Measurements from ENCODE around the gene SALL4. TPM values are rescaled to one million over a fixed set of nuclear protein-coding genes. Genes with fewer than 3 reads are reported as not detected.
"Not testable (repeated sequence)": the region's sequence is repeated elsewhere in the genome, so short reads cannot be mapped to it uniquely, and the experiment has no call there.

The SALL4 gene
- total and polyA plus RNA-seq, 4 donors: 0.54 to 2.3 (median 1.4) TPM

GRCh38 chr20:51826372-51826771 lies 24.1 kb upstream of the SALL4 start:
- WGBS (ENCODE audit: insufficient coverage): no CpG with 5 or more reads among the region's 8 CpGs
- Histone ChIP-seq H3K27me3 (ENCODE audit: control insufficient read depth, insufficient read depth, low read length) (no peaks in the 10 kb centered on the region), H3K4me1 (ENCODE audit: control insufficient read depth, insufficient read depth, low read length) (peaks cover 4% of the 10 kb centered on the region), H3K36me3 (ENCODE audit: control insufficient read depth, insufficient read depth, low read length) (no peaks in the 10 kb centered on the region), H3K27ac (ENCODE audit: low read depth, low read length) (no peak overlapping the region), H3K4me3 (ENCODE audit: low read depth, low read length) (no peak overlapping the region), H3K9me3 (ENCODE audit: control insufficient read depth, insufficient read depth, low read length) (no peaks in the 10 kb centered on the region)
- DNase-seq (ENCODE audit: low read depth in 4 of 6, low spot score in 6 of 6): no peak

- DNase-seq (ENCODE audit: low read depth in 4 of 6, low spot score in 6 of 6): no peak
- no peaks in the 10 kb centered on the region for H3K36me3 ChIP-seq (ENCODE audit: control insufficient read depth, insufficient read depth, low read length)
- no peaks in the 10 kb centered on the region for H3K27me3 ChIP-seq (ENCODE audit: control insufficient read depth, insufficient read depth, low read length)
- H3K4me1 ChIP-seq (ENCODE audit: control insufficient read depth, insufficient read depth, low read length): no peaks in the 10 kb centered on the region
- H3K9me3 ChIP-seq (ENCODE audit: control insufficient read depth, insufficient read depth, low read length): no peaks in the 10 kb centered on the region
- no CpG with 5 or more reads among the region's 1 CpG for WGBS (ENCODE audit: insufficient coverage)
- H3K27ac ChIP-seq (ENCODE audit: low read depth, low read length): no peak overlapping the region
- H3K4me3 ChIP-seq (ENCODE audit: low read depth, low read length): no peak overlapping the region
Measured at GRCh38 chr20:51818479-51819008, 16.2 kb upstream of the SALL4 start.

GRCh38 chr20:51816856-51817255 lies 14.5 kb upstream of the SALL4 start:
- not testable (repeated sequence) for DNase-seq (ENCODE audit: low read depth in 4 of 6, low spot score in 6 of 6); H3K27me3 ChIP-seq (ENCODE audit: control insufficient read depth, insufficient read depth, low read length); H3K4me3 ChIP-seq (ENCODE audit: low read depth, low read length); H3K27ac ChIP-seq (ENCODE audit: low read depth, low read length); H3K9me3 ChIP-seq (ENCODE audit: control insufficient read depth, insufficient read depth, low read length); H3K4me1 ChIP-seq (ENCODE audit: control insufficient read depth, insufficient read depth, low read length); H3K36me3 ChIP-seq (ENCODE audit: control insufficient read depth, insufficient read depth, low read length)
- 94% methylated on average over 5 of the region's 8 CpGs for WGBS (ENCODE audit: insufficient coverage)

- Histone ChIP-seq H3K27me3 (ENCODE audit: control insufficient read depth, insufficient read depth, low read length) (no peaks in the 10 kb centered on the region), H3K27ac (ENCODE audit: low read depth, low read length) (no peak overlapping the region), H3K9me3 (ENCODE audit: control insufficient read depth, insufficient read depth, low read length) (no peaks in the 10 kb centered on the region), H3K4me3 (ENCODE audit: low read depth, low read length) (no peak overlapping the region), H3K4me1 (ENCODE audit: control insufficient read depth, insufficient read depth, low read length) (no peaks in the 10 kb centered on the region), H3K36me3 (ENCODE audit: control insufficient read depth, insufficient read depth, low read length) (no peaks in the 10 kb centered on the region)
- DNase-seq (ENCODE audit: low read depth in 4 of 6, low spot score in 6 of 6): no peak
- WGBS (ENCODE audit: insufficient coverage): 73% methylated on average over 5 of the region's 5 CpGs
Measured at GRCh38 chr20:51815383-51816076, 13.2 kb upstream of the SALL4 start.

GRCh38 chr20:51812861-51813260 lies 10.5 kb upstream of the SALL4 start:
- DNase-seq (ENCODE audit: low read depth in 4 of 6, low spot score in 6 of 6): no peak
- Histone ChIP-seq H3K4me1 (ENCODE audit: control insufficient read depth, insufficient read depth, low read length) (no peaks in the 10 kb centered on the region), H3K9me3 (ENCODE audit: control insufficient read depth, insufficient read depth, low read length) (no peaks in the 10 kb centered on the region), H3K36me3 (ENCODE audit: control insufficient read depth, insufficient read depth, low read length) (no peaks in the 10 kb centered on the region), H3K27ac (ENCODE audit: low read depth, low read length) (no peak overlapping the region), H3K27me3 (ENCODE audit: control insufficient read depth, insufficient read depth, low read length) (no peaks in the 10 kb centered on the region), H3K4me3 (ENCODE audit: low read depth, low read length) (no peak overlapping the region)
- 83% methylated on average over 4 of the region's 4 CpGs for WGBS (ENCODE audit: insufficient coverage)

GRCh38 chr20:51811514-51812128 lies 9.3 kb upstream of the SALL4 start:
- no peaks in the 10 kb centered on the region for H3K4me1 ChIP-seq (ENCODE audit: control insufficient read depth, insufficient read depth, low read length)
- no peaks in the 10 kb centered on the region for H3K36me3 ChIP-seq (ENCODE audit: control insufficient read depth, insufficient read depth, low read length)
- WGBS (ENCODE audit: insufficient coverage): 33% methylated on average over 1 of the region's 8 CpGs
- H3K9me3 ChIP-seq (ENCODE audit: control insufficient read depth, insufficient read depth, low read length): no peaks in the 10 kb centered on the region
- no peak for DNase-seq (ENCODE audit: low read depth in 4 of 6, low spot score in 6 of 6)
- no peaks in the 10 kb centered on the region for H3K27me3 ChIP-seq (ENCODE audit: control insufficient read depth, insufficient read depth, low read length)
- H3K4me3 ChIP-seq (ENCODE audit: low read depth, low read length): no peak overlapping the region
- H3K27ac ChIP-seq (ENCODE audit: low read depth, low read length): no peak overlapping the region

- WGBS (ENCODE audit: insufficient coverage): no CpG with 5 or more reads among the region's 3 CpGs
- DNase-seq (ENCODE audit: low read depth in 4 of 6, low spot score in 6 of 6): no peak
- Histone ChIP-seq H3K4me3 (ENCODE audit: low read depth, low read length) (no peak overlapping the region), H3K27me3 (ENCODE audit: control insufficient read depth, insufficient read depth, low read length) (no peaks in the 10 kb centered on the region), H3K9me3 (ENCODE audit: control insufficient read depth, insufficient read depth, low read length) (no peaks in the 10 kb centered on the region), H3K4me1 (ENCODE audit: control insufficient read depth, insufficient read depth, low read length) (no peaks in the 10 kb centered on the region), H3K27ac (ENCODE audit: low read depth, low read length) (no peak overlapping the region), H3K36me3 (ENCODE audit: control insufficient read depth, insufficient read depth, low read length) (no peaks in the 10 kb centered on the region)
Measured at GRCh38 chr20:51811042-51811355, 8.7 kb upstream of the SALL4 start.

GRCh38 chr20:51810155-51811041 lies 8.1 kb upstream of the SALL4 start:
- Histone ChIP-seq H3K36me3 (ENCODE audit: control insufficient read depth, insufficient read depth, low read length) (no peaks in the 10 kb centered on the region), H3K9me3 (ENCODE audit: control insufficient read depth, insufficient read depth, low read length) (no peaks in the 10 kb centered on the region), H3K4me1 (ENCODE audit: control insufficient read depth, insufficient read depth, low read length) (no peaks in the 10 kb centered on the region), H3K4me3 (ENCODE audit: low read depth, low read length) (no peak overlapping the region), H3K27ac (ENCODE audit: low read depth, low read length) (no peak overlapping the region), H3K27me3 (ENCODE audit: control insufficient read depth, insufficient read depth, low read length) (no peaks in the 10 kb centered on the region)
- no peak for DNase-seq (ENCODE audit: low read depth in 4 of 6, low spot score in 6 of 6)
- WGBS (ENCODE audit: insufficient coverage): 94% methylated on average over 2 of the region's 13 CpGs

- Histone ChIP-seq H3K36me3 (ENCODE audit: control insufficient read depth, insufficient read depth, low read length) (no peaks in the 10 kb centered on the region), H3K4me3 (ENCODE audit: low read depth, low read length) (no peak overlapping the region), H3K27ac (ENCODE audit: low read depth, low read length) (no peak overlapping the region), H3K4me1 (ENCODE audit: control insufficient read depth, insufficient read depth, low read length) (no peaks in the 10 kb centered on the region), H3K27me3 (ENCODE audit: control insufficient read depth, insufficient read depth, low read length) (no peaks in the 10 kb centered on the region), H3K9me3 (ENCODE audit: control insufficient read depth, insufficient read depth, low read length) (no peaks in the 10 kb centered on the region)
- WGBS (ENCODE audit: insufficient coverage): 71% methylated on average over 2 of the region's 5 CpGs
- no peak for DNase-seq (ENCODE audit: low read depth in 4 of 6, low spot score in 6 of 6)
Measured at GRCh38 chr20:51807720-51808250, 5.5 kb upstream of the SALL4 start.

Data from spinal cord (tissue), 10 donors.